Activated CD4-positive, alpha-beta T cell treated with anti-CD3 and anti-CD28 coated beads, Interleukin-2, Interleukin-4, amounts not matched to agents 100 ng/mL and 50 ng/mL, durations not matched to agents 16 hours and 8 hours (primary cell): ENCODE results near the gene PPM1G.

Experiments used
- DNase-seq: peaks from one replicate; pipeline ENCODE4 v3.0.0-alpha.2; 2020; ENCODE audit warnings: low spot score

The PPM1G gene

GRCh38 chr2:27412419-27413152 is 3.2 kb upstream of the PPM1G start:
- no peak for DNase-seq

GRCh38 chr2:27408601-27409320 is 630 bp downstream of the PPM1G start:
- DNase-seq: peak; percentile 22

- peak; percentile 14 for DNase-seq
These were observed 1.4 kb downstream of the PPM1G start for GRCh38 chr2:27407798-27408491.

- no peak for DNase-seq
These were observed 8.8 kb downstream of the PPM1G start for GRCh38 chr2:27400348-27401135.

- DNase-seq: no peak
These were observed 10.4 kb downstream of the PPM1G start for GRCh38 chr2:27398962-27399361.

- no peak for DNase-seq
These were observed 16.2 kb downstream of the PPM1G start for GRCh38 chr2:27393225-27393624.

- no peak for DNase-seq
These were observed 18.3 kb downstream of the PPM1G start for GRCh38 chr2:27390822-27391679.

GRCh38 chr2:27381577-27382181 is 27.7 kb downstream of the PPM1G start:
- no peak for DNase-seq

GRCh38 chr2:27380626-27381545 is 28.5 kb downstream of the PPM1G start, which contains the start of gene ZNF513:
Gene ZNF513 (minus strand): TSS chr2:27380734. CDS start chr2:27380526, 208 bp downstream.
- DNase-seq: peak; percentile 92

- DNase-seq: peak; percentile 58
These were observed 29.4 kb downstream of the PPM1G start for GRCh38 chr2:27379836-27380625.

- DNase-seq: no peak
These were observed 30.0 kb downstream of the PPM1G start for GRCh38 chr2:27379383-27379835.

GRCh38 chr2:27378809-27379290 is 30.5 kb downstream of the PPM1G start:
- no peak for DNase-seq

GRCh38 chr2:27378096-27378808 is 31.1 kb downstream of the PPM1G start:
- no peak for DNase-seq

- DNase-seq: no peak
These were observed 31.7 kb downstream of the PPM1G start for GRCh38 chr2:27377618-27378095.

GRCh38 chr2:27376866-27377617 is 32.3 kb downstream of the PPM1G start:
- no peak for DNase-seq

GRCh38 chr2:27376151-27376865 is 33.1 kb downstream of the PPM1G start:
- DNase-seq: no peak
